HEK293T (cell line): ENCODE results near the gene COL10A1.

Experiments used
- ARNT ChIP-seq: fragments of 450-650 bp; IDR thresholded peaks from 2 replicates; pipeline ENCODE4 v1.6.1; 2017; ENCODE audit warnings: mild to moderate bottlenecking
- FOXA1 ChIP-seq: fragments of 450-650 bp; IDR thresholded peaks from 2 replicates; pipeline ENCODE4 v1.6.1; 2016; ENCODE audit warnings: mild to moderate bottlenecking
- FOXM1 ChIP-seq: fragments of 450-650 bp; IDR thresholded peaks from 2 replicates; pipeline ENCODE4 v1.6.1; 2017; ENCODE audit warnings: mild to moderate bottlenecking, borderline replicate concordance
- HDGF ChIP-seq: fragments of 450-650 bp; IDR thresholded peaks from 2 replicates; pipeline ENCODE4 v1.6.1; 2017; ENCODE audit warnings: antibody characterized with exemption, borderline replicate concordance
- PKNOX1 ChIP-seq: fragments of 450-650 bp; IDR thresholded peaks from 2 replicates; pipeline ENCODE4 v1.6.1; 2016
- ZNF384 ChIP-seq: fragments of 450-650 bp; IDR thresholded peaks from 2 replicates; pipeline ENCODE4 v1.6.1; 2016

- TF ChIP-seq ARNT (no peak), PKNOX1 (no peak), FOXM1 (no peak), HDGF (no peak), FOXA1 (no peak), ZNF384 (no peak)
Observed at GRCh38 chr6:116101790-116102189, 24.1 kb downstream of the COL10A1 start.
